ENCODE measurements around the gene BMP7. TPM values are rescaled to one million over a fixed set of nuclear protein-coding genes. Genes with fewer than 3 reads are reported as not detected.

BMP7 gene
- total RNA-seq, 1 experiment from 2014 or later, result 7.5 TPM

DNA sequence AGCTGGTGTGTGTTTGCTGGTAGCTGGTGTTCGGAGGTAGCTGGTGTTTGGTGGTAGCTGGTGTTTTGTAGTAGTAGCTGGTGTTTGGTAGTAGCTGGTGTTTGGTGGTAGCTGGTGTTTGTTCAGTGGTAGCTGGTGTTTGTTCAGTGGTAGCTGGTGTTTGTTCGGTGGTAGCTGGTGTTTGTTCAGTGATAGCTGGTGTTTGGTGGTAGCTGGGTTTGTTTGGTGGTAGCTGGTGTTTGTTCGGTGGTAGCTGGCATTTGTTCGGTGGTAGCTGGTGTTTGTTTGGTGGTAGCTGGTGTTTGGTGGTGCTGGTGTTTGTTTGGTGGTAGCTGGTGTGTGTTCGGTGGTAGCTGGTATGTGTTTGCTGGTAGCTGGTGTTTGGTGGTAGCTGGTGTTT, 48.0 kb downstream of the BMP7 start:
- no peaks in the 10 kb centered on the region for H3K27me3 ChIP-seq (replicated peaks; ENCODE audit: insufficient read depth, low read depth, low read length, poor library complexity)
- no peak for DNase-seq (ENCODE audit: low spot score)
- CTCF ChIA-PET, result no interaction called here

DNA sequence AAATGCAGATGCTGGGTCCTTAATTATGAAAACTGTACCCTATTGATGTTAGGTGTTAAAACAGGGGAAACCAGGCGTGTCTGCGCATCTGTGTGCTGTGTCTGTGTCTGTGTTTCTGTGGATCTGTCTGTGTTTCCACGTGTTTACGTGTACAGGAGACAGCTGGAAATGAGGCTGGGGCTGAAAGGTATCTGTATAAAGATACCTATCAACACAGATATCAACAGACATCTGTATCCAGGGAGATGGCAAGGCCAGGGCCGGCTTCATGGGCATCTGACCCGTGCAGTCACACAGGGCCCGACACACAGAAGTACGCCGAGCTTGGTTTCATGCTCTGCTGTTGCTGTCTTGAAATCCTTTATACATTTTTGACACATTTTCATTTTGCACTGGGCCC, 48.6 kb downstream of the BMP7 start:
- Histone ChIP-seq H3K4me1 (ENCODE audit: insufficient read depth, low read length, poor library complexity, severe bottlenecking) (no peaks in the 10 kb centered on the region), H3K9me3 (ENCODE audit: low read depth, low read length, poor library complexity, severe bottlenecking) (no peaks in the 10 kb centered on the region), H3K27ac (ENCODE audit: low read depth, low read length, poor library complexity, severe bottlenecking) (no peak overlapping the region), H3K36me3 (ENCODE audit: insufficient read depth, low read length, poor library complexity, severe bottlenecking) (no peaks in the 10 kb centered on the region), H3K27me3 (replicated peaks; ENCODE audit: insufficient read depth, low read depth, low read length, poor library complexity) (no peaks in the 10 kb centered on the region), H3K4me3 (ENCODE audit: low read depth, low read length, poor library complexity, severe bottlenecking) (no peak overlapping the region)
- POLR2A ChIA-PET (ENCODE audit: low non-redundant PET), result no interaction called here
- intact Hi-C loops (cut with micrococcal nuclease; ENCODE audit: unreplicated experiment), result no loop called here
- CTCF ChIA-PET, result no interaction called here
- no peak for DNase-seq (ENCODE audit: low spot score)
- no TSS peak for BruUV-seq (replicated peaks)
- TF ChIP-seq, protein P1, sequence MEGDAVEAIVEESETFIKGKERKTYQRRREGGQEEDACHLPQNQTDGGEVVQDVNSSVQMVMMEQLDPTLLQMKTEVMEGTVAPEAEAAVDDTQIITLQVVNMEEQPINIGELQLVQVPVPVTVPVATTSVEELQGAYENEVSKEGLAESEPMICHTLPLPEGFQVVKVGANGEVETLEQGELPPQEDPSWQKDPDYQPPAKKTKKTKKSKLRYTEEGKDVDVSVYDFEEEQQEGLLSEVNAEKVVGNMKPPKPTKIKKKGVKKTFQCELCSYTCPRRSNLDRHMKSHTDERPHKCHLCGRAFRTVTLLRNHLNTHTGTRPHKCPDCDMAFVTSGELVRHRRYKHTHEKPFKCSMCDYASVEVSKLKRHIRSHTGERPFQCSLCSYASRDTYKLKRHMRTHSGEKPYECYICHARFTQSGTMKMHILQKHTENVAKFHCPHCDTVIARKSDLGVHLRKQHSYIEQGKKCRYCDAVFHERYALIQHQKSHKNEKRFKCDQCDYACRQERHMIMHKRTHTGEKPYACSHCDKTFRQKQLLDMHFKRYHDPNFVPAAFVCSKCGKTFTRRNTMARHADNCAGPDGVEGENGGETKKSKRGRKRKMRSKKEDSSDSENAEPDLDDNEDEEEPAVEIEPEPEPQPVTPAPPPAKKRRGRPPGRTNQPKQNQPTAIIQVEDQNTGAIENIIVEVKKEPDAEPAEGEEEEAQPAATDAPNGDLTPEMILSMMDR (conservative IDR thresholded peaks at IDR 0.05; ENCODE audit: low read depth, low read length), result no peak
- TF ChIP-seq EZH2 (IDR thresholded peaks at IDR 0.05; ENCODE audit: borderline replicate concordance, low read depth, low read length, poor library complexity, severe bottlenecking), result no peak

More for the DNA sequence above, 48.0 kb downstream of the BMP7 start:
- Histone ChIP-seq H3K27ac (ENCODE audit: low read depth, low read length, poor library complexity, severe bottlenecking) (no peak overlapping the region), H3K4me3 (ENCODE audit: low read depth, low read length, poor library complexity, severe bottlenecking) (no peak overlapping the region), H3K36me3 (ENCODE audit: insufficient read depth, low read length, poor library complexity, severe bottlenecking) (no peaks in the 10 kb centered on the region), H3K4me1 (ENCODE audit: insufficient read depth, low read length, poor library complexity, severe bottlenecking) (no peaks in the 10 kb centered on the region), H3K9me3 (ENCODE audit: low read depth, low read length, poor library complexity, severe bottlenecking) (no peaks in the 10 kb centered on the region)
- BruUV-seq (replicated peaks), result no TSS peak
- intact Hi-C loops (cut with micrococcal nuclease; ENCODE audit: unreplicated experiment), result no loop called here
- POLR2A ChIA-PET (ENCODE audit: low non-redundant PET), result no interaction called here
- TF ChIP-seq, protein P1 (conservative IDR thresholded peaks at IDR 0.05; ENCODE audit: low read depth, low read length), result no peak
- no peak for TF ChIP-seq EZH2 (IDR thresholded peaks at IDR 0.05; ENCODE audit: borderline replicate concordance, low read depth, low read length, poor library complexity, severe bottlenecking)

GRCh38 chr20:57216669-57217068, 49.8 kb downstream of the BMP7 start:
- Histone ChIP-seq H3K27ac (ENCODE audit: low read depth, low read length, poor library complexity, severe bottlenecking) (no peak overlapping the region), H3K4me1 (ENCODE audit: insufficient read depth, low read length, poor library complexity, severe bottlenecking) (no peaks in the 10 kb centered on the region), H3K4me3 (ENCODE audit: low read depth, low read length, poor library complexity, severe bottlenecking) (no peak overlapping the region), H3K27me3 (replicated peaks; ENCODE audit: insufficient read depth, low read depth, low read length, poor library complexity) (no peaks in the 10 kb centered on the region), H3K36me3 (ENCODE audit: insufficient read depth, low read length, poor library complexity, severe bottlenecking) (no peaks in the 10 kb centered on the region), H3K9me3 (ENCODE audit: low read depth, low read length, poor library complexity, severe bottlenecking) (no peaks in the 10 kb centered on the region)
- no peak for DNase-seq (ENCODE audit: low spot score)
- ChIA-PET POLR2A (ENCODE audit: low non-redundant PET) (no interaction called here), CTCF (no interaction called here)
- TF ChIP-seq EZH2 (IDR thresholded peaks at IDR 0.05; ENCODE audit: borderline replicate concordance, low read depth, low read length, poor library complexity, severe bottlenecking), result no peak
- TF ChIP-seq, protein P1 (conservative IDR thresholded peaks at IDR 0.05; ENCODE audit: low read depth, low read length), result no peak
- intact Hi-C loops (cut with micrococcal nuclease; ENCODE audit: unreplicated experiment), result no loop called here
- no TSS peak for BruUV-seq (replicated peaks)

Measured in A673 (cell line).